NT2/D1 (cell line): ENCODE results near the gene EIF2A.
A peak's percentile ranks its signal among the peaks of the same experiment; 100 is the strongest.

Experiments
- DNase-seq: peaks from one replicate; pipeline ENCODE4 v3.0.0-alpha.2; 2011; ENCODE audit warnings: low read depth, low spot score
- H3K27me3 ChIP-seq: 2 replicates; pipeline ENCODE4 v1.6.0; 2011; ENCODE audit warnings: mild to moderate bottlenecking; ENCODE audit not compliant: insufficient read length, insufficient read depth
- H3K36me3 ChIP-seq: 2 replicates; pipeline ENCODE4 v1.6.1; 2011; ENCODE audit warnings: mild to moderate bottlenecking, low read length, mixed read lengths; ENCODE audit not compliant: insufficient read depth, insufficient read length
- H3K4me1 ChIP-seq: 2 replicates; pipeline ENCODE4 v1.5.1; 2011; ENCODE audit not compliant: insufficient read depth, insufficient read length
- H3K4me3 ChIP-seq: 2 replicates; pipeline ENCODE4 v1.5.1; 2011; ENCODE audit warnings: low read depth; ENCODE audit not compliant: insufficient read length
- H3K9ac ChIP-seq: 2 replicates; pipeline ENCODE4 v1.6.0; 2011; ENCODE audit warnings: low read depth; ENCODE audit not compliant: insufficient read length
- H3K9me3 ChIP-seq: 2 replicates; pipeline ENCODE4 v1.5.1; 2011; ENCODE audit warnings: mild to moderate bottlenecking, low read length; ENCODE audit not compliant: insufficient read depth
- SUZ12 ChIP-seq: IDR thresholded peaks from 2 replicates; pipeline ENCODE4 v1.6.1; 2011; ENCODE audit not compliant: insufficient read length, insufficient read depth; ENCODE audit errors: extremely low read depth
- YY1 ChIP-seq: IDR thresholded peaks from 2 replicates; pipeline ENCODE4 v1.6.1; 2011; ENCODE audit not compliant: insufficient read length, insufficient read depth
- ZNF274 ChIP-seq: IDR thresholded peaks from 2 replicates; pipeline ENCODE4 v1.6.1; 2011; ENCODE audit warnings: mild to moderate bottlenecking, low read depth, low read length

The EIF2A gene

DNA sequence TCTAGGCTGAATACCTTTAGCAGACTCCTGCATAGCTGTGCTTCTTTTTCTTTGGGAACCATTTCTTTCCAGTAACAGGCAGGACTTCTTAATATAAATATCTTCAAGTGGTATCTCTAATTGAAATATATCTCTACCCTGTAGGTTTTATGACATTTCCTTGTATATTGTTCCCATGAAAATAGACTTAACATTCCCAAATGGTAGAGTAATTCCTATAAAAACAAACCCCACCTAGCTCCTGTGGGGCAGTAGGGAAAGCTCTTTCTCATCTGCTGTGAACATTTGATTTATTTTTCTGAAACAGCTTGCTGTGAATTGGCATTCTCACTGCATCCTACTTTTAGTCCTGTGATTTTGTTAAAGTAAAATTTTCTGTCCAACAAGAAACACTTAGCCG lies 77.4 kb downstream of the EIF2A start:
- Histone ChIP-seq H3K4me1 (no peaks in the 10 kb centered on the region), H3K36me3 (peaks cover 40% of the 10 kb centered on the region)
- no peak for TF ChIP-seq ZNF274
- no peak for TF ChIP-seq YY1
- TF ChIP-seq SUZ12 = no peak

DNA sequence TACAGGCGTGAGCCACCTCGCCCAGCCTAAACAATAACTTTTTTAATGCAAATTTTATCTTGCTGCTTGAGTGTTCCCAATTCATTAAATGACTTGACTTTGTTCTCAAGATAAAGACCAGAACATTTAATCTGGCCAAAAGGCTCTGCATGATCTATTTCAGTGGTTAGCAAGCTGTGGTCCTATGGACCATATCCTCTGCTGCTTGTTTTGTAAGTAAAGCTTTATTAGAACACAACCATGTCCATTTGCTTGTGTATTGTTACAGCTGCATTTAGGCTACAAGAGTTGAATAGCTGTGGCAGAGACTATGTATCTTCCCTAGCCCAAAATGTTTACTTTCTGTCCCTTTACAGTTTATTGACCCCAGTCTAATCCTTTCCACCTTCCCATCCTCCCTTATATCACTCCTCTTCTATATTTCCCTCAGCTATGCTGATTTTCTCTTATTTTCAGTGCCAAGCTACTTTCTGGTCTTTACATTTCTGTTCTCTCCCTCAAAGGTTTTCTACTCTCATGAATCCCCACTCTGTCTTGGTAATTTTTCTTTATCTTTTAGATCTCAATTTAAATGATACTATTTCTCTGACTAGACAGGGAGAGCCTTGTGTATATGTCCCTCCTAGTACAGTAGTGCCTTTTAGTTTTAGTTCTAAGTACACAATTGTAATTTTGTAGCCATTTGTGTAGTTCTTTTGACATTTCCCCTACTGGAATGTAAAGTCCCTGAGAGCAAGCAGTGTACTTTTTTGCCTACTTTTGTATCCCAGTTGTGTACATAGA lies 79.8 kb downstream of the EIF2A start:
- H3K4me3 ChIP-seq = no peak overlapping the region
- peaks cover 51% of the 10 kb centered on the region for H3K36me3 ChIP-seq
- no peak overlapping the region for H3K9ac ChIP-seq
- no peaks in the 10 kb centered on the region for H3K4me1 ChIP-seq
- H3K27me3 ChIP-seq = no peaks in the 10 kb centered on the region
- TF ChIP-seq SUZ12 (no peak), ZNF274 (no peak), YY1 (no peak)
- H3K9me3 ChIP-seq = no peaks in the 10 kb centered on the region
- DNase-seq = no peak

More for the DNA sequence above, 77.4 kb downstream of the EIF2A start:
- Histone ChIP-seq H3K27me3 (no peaks in the 10 kb centered on the region), H3K9me3 (no peaks in the 10 kb centered on the region), H3K4me3 (no peak overlapping the region), H3K9ac (no peak overlapping the region)
- DNase-seq = no peak

DNA sequence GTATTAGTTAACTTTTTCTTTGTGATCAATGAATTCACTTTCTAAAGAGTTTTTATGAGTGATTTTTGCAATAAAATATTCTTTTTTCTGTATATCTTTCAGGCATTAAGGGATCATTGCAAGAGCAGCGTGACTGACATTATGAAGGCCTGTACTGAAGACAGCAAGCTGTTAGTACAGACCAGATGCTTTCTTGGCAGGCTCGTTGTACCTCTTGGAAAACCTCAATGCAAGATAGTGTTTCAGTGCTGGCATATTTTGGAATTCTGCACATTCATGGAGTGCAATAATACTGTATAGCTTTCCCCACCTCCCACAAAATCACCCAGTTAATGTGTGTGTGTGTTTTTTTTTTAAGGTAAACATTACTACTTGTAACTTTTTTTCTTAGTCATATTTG lies 81.0 kb downstream of the EIF2A start:
- peaks cover 53% of the 10 kb centered on the region for H3K36me3 ChIP-seq
- no peak for TF ChIP-seq YY1
- no peak for TF ChIP-seq ZNF274
- TF ChIP-seq SUZ12 = no peak
- H3K9ac ChIP-seq = no peak overlapping the region
- no peaks in the 10 kb centered on the region for H3K27me3 ChIP-seq
- no peaks in the 10 kb centered on the region for H3K4me1 ChIP-seq
- no peaks in the 10 kb centered on the region for H3K9me3 ChIP-seq
- H3K4me3 ChIP-seq = no peak overlapping the region
- DNase-seq = no peak

DNA sequence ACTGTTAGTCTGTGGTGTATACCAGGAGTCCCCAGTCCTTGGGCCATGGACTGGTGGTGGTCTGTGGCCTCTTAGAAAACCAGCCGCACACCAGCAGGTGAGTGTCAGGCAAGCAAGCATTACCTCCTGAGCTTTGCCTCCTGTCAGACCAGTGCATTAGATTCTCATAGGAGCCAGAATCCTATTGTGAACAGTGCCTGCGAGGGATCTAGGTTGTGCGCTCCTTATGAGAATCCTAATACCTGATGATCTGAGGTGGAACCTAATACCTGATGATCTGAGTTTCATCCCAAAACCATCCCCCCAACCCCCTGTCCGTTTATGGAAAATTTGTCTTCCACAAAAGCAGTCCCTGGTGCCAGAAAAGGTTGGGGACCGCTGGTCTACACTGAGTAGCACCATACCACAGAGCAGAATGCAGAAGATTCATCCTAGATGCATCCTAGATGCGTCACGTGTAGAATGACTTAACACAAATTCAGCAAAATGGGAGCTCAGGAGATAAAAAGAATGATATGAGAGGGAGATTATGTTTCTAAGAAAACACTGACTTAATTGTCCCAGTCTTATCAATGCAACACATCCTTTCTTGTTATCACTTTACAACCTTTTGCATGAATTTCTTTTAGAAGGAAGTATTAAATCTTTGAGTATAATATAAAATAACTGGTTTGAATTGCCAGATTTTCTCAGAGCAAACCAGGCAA lies 85.1 kb downstream of the EIF2A start:
- Histone ChIP-seq H3K4me1 (no peaks in the 10 kb centered on the region), H3K4me3 (no peak overlapping the region), H3K9me3 (no peaks in the 10 kb centered on the region), H3K36me3 (peaks cover 23% of the 10 kb centered on the region), H3K27me3 (no peaks in the 10 kb centered on the region), H3K9ac (no peak overlapping the region)
- TF ChIP-seq YY1 (no peak), SUZ12 (no peak), ZNF274 (no peak)
- no peak for DNase-seq

DNA sequence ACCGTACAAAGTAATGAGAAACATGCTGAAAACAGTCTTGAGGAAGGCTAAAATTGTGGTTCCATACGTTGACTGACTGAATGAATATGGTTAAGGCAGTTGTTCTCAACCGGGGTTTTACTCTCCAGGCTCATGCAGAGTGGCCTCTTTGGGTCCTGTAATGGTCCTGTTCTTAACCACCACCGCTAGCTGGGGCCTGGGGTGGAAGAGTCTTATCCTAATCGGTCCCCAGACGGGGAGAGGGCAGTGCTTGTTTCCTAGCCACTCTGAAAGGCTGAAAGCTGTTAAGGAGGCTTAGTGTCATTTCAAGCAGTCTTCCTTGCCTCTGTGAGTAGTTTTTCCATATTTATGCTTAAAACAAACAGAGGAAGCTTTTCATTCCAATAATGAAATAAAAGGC lies 88.5 kb downstream of the EIF2A start:
- Histone ChIP-seq H3K4me1 (no peaks in the 10 kb centered on the region), H3K9ac (no peak overlapping the region), H3K27me3 (no peaks in the 10 kb centered on the region), H3K9me3 (no peaks in the 10 kb centered on the region), H3K4me3 (no peak overlapping the region), H3K36me3 (peaks cover 10% of the 10 kb centered on the region)
- no peak for DNase-seq
- no peak for TF ChIP-seq SUZ12
- TF ChIP-seq ZNF274 = no peak
- TF ChIP-seq YY1 = no peak

DNA sequence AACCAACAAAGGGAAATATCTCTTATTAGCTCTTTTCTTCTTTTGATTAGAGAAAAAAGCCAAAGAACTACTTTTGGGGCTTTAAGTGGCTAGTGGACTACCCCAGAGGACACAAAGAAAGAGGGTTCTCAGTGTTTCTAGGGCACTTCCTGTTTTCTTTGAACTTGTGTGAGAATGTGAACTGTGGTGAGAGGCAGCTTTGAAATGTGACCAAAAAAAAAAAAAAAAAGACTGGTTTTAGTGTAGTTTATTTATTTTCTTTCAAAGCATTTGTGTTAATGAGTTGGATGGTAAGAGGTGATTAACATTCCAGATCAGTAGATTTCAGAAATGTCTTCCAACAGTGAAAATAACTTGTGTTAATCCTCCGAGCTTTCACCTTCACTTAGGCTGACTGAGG lies 88.9 kb downstream of the EIF2A start:
- Histone ChIP-seq H3K4me1 (no peaks in the 10 kb centered on the region), H3K36me3 (peaks cover 6% of the 10 kb centered on the region), H3K9ac (no peak overlapping the region), H3K4me3 (no peak overlapping the region), H3K27me3 (no peaks in the 10 kb centered on the region), H3K9me3 (no peaks in the 10 kb centered on the region)
- TF ChIP-seq YY1 (no peak), SUZ12 (no peak), ZNF274 (no peak)
- peak; percentile 20 for DNase-seq
